Measurements from ENCODE around the gene VPS50.
"Not testable (repeated sequence)": the region's sequence is repeated elsewhere in the genome, so short reads cannot be mapped to it uniquely, and the experiment has no call there.

Gene VPS50

GRCh38 chr7:93331706-93332105 is 99.5 kb downstream of the VPS50 start:
- Histone ChIP-seq H3K27ac (ENCODE audit: low read length) (no peak overlapping the region), H3K27me3 (ENCODE audit: control insufficient read depth, insufficient read depth, low read length) (no peaks in the 10 kb centered on the region), H3K4me3 (ENCODE audit: low read length) (no peak overlapping the region), H3K36me3 (ENCODE audit: control insufficient read depth, insufficient read depth, low read length) (no peaks in the 10 kb centered on the region), H3K4me1 (ENCODE audit: control insufficient read depth, insufficient read depth, low read length) (no peaks in the 10 kb centered on the region), H3K9me3 (ENCODE audit: control insufficient read depth, insufficient read depth, low read length) (no peaks in the 10 kb centered on the region)
- no CpG with 5 or more reads among the region's 3 CpGs for WGBS (ENCODE audit: insufficient coverage, insufficient read length)
- DNase-seq (ENCODE audit: low read depth, low spot score): no peak

- H3K27ac ChIP-seq (ENCODE audit: low read length): no peak overlapping the region
Measured at GRCh38 chr7:93332172-93332571, 100.0 kb downstream of the VPS50 start.

DNA sequence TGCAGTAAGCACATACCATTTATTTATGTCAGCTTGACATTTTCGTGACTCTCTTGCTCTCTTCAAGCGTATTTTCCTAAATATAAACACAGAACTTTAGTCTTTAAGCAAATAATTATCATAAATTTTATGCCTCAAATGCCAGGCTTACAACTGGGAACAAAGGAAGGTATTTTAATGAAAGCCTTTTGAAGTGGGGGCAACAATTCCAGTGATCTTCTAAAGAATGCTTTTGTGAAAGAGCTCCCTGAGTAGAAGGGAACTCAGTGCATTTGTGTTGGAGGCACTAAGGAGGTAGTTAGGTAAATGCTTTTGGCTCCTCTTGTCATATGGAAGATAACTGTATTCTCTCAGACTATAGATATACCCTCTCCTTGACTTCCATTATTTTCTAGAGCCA is 104.9 kb downstream of the VPS50 start:
- Histone ChIP-seq H3K27ac (ENCODE audit: low read length) (no peak overlapping the region), H3K36me3 (ENCODE audit: control insufficient read depth, insufficient read depth, low read length) (no peaks in the 10 kb centered on the region), H3K9me3 (ENCODE audit: control insufficient read depth, insufficient read depth, low read length) (no peaks in the 10 kb centered on the region), H3K4me1 (ENCODE audit: control insufficient read depth, insufficient read depth, low read length) (no peaks in the 10 kb centered on the region), H3K4me3 (ENCODE audit: low read length) (no peak overlapping the region), H3K27me3 (ENCODE audit: control insufficient read depth, insufficient read depth, low read length) (no peaks in the 10 kb centered on the region)
- peak; percentile 9 for DNase-seq (ENCODE audit: low read depth, low spot score)
- no CpG with 5 or more reads among the region's 2 CpGs for WGBS (ENCODE audit: insufficient coverage, insufficient read length)

More at GRCh38 chr7:93332172-93332571, 100.0 kb downstream of the VPS50 start:
- H3K27me3 ChIP-seq (ENCODE audit: control insufficient read depth, insufficient read depth, low read length): no peaks in the 10 kb centered on the region
- H3K4me3 ChIP-seq (ENCODE audit: low read length): no peak overlapping the region
- DNase-seq (ENCODE audit: low read depth, low spot score): no peak
- H3K9me3 ChIP-seq (ENCODE audit: control insufficient read depth, insufficient read depth, low read length): no peaks in the 10 kb centered on the region
- WGBS (ENCODE audit: insufficient coverage, insufficient read length): no CpG with 5 or more reads among the region's 2 CpGs
- no peaks in the 10 kb centered on the region for H3K36me3 ChIP-seq (ENCODE audit: control insufficient read depth, insufficient read depth, low read length)
- H3K4me1 ChIP-seq (ENCODE audit: control insufficient read depth, insufficient read depth, low read length): no peaks in the 10 kb centered on the region

GRCh38 chr7:93342178-93342577 is 110.0 kb downstream of the VPS50 start:
- DNase-seq (ENCODE audit: low read depth, low spot score); H3K4me3 ChIP-seq (ENCODE audit: low read length): not testable (repeated sequence)
- no CpG with 5 or more reads among the region's 13 CpGs for WGBS (ENCODE audit: insufficient coverage, insufficient read length)

DNA sequence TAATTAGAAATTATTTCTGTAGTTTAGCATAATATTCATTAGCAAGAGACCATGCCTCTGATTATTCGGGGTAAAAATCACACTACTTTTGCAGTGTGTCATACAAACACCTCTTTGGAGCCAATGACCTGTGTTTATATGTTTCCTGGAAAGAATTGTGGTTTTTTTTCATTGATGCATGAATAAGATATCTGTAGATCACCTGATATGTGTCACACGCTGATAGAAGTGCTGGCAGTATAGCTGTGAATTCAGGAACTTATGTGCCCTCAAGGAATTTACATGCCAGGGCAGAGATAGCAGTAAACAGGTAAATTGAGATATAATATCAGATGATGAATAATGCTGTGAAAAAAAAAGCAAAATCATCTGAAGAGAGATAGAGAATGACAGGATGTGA is 118.2 kb downstream of the VPS50 start:
- no CpG with 5 or more reads among the region's 2 CpGs for WGBS (ENCODE audit: insufficient coverage, insufficient read length)
- Histone ChIP-seq H3K36me3 (ENCODE audit: control insufficient read depth, insufficient read depth, low read length) (no peaks in the 10 kb centered on the region), H3K4me1 (ENCODE audit: control insufficient read depth, insufficient read depth, low read length) (no peaks in the 10 kb centered on the region), H3K4me3 (ENCODE audit: low read length) (no peak overlapping the region), H3K27me3 (ENCODE audit: control insufficient read depth, insufficient read depth, low read length) (no peaks in the 10 kb centered on the region), H3K27ac (ENCODE audit: low read length) (no peak overlapping the region), H3K9me3 (ENCODE audit: control insufficient read depth, insufficient read depth, low read length) (no peaks in the 10 kb centered on the region)
- no peak for DNase-seq (ENCODE audit: low read depth, low spot score)

More at GRCh38 chr7:93342178-93342577, 110.0 kb downstream of the VPS50 start:
- H3K36me3 ChIP-seq (ENCODE audit: control insufficient read depth, insufficient read depth, low read length); H3K27ac ChIP-seq (ENCODE audit: low read length); H3K9me3 ChIP-seq (ENCODE audit: control insufficient read depth, insufficient read depth, low read length); H3K4me1 ChIP-seq (ENCODE audit: control insufficient read depth, insufficient read depth, low read length); H3K27me3 ChIP-seq (ENCODE audit: control insufficient read depth, insufficient read depth, low read length): not testable (repeated sequence)

DNA sequence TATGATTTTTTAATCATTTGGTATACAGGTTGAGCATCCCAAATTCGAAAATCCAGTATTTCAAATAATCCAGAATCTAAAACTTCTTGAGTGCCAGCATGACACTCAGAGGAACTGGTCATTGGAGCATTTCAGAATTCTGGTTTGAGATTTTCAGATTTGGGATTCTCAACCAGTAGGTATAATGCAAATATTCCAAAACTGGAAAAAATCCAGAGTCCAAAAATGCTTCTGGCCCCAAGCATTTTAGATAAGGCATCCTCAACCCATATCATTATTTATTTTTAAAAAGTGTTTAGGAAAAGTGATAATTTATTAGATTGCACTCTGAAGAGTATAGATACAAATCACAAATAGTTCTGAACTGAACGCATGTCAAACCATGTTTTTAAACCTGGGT is 120.7 kb downstream of the VPS50 start:
- WGBS (ENCODE audit: insufficient coverage, insufficient read length): no CpG with 5 or more reads among the region's 2 CpGs
- no peaks in the 10 kb centered on the region for H3K4me1 ChIP-seq (ENCODE audit: control insufficient read depth, insufficient read depth, low read length)
- H3K36me3 ChIP-seq (ENCODE audit: control insufficient read depth, insufficient read depth, low read length): no peaks in the 10 kb centered on the region
- no peak overlapping the region for H3K4me3 ChIP-seq (ENCODE audit: low read length)
- H3K9me3 ChIP-seq (ENCODE audit: control insufficient read depth, insufficient read depth, low read length): no peaks in the 10 kb centered on the region
- H3K27ac ChIP-seq (ENCODE audit: low read length): no peak overlapping the region
- no peak for DNase-seq (ENCODE audit: low read depth, low spot score)
- no peaks in the 10 kb centered on the region for H3K27me3 ChIP-seq (ENCODE audit: control insufficient read depth, insufficient read depth, low read length)

DNA sequence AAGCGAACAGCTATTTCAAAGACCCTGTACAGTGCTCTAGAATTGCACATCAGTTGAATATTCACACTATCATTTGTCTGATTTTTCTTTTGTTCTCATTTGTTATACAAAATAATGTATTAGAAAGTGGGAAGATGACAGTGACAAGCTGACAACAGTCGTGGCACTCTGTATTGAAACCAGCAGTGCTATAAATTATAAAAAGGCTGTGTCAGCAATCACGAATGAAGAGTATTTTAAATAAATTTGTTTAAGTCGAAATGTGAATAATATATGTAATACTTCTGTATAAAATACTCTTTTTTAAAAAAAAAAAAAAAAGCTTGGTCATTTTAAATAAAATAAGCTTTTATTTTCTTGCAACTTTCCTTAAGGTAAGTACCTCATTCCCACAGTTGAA is 122.6 kb downstream of the VPS50 start:
- H3K27ac ChIP-seq (ENCODE audit: low read length): no peak overlapping the region
- no peaks in the 10 kb centered on the region for H3K27me3 ChIP-seq (ENCODE audit: control insufficient read depth, insufficient read depth, low read length)
- H3K36me3 ChIP-seq (ENCODE audit: control insufficient read depth, insufficient read depth, low read length): no peaks in the 10 kb centered on the region
- no peak for DNase-seq (ENCODE audit: low read depth, low spot score)
- no peaks in the 10 kb centered on the region for H3K4me1 ChIP-seq (ENCODE audit: control insufficient read depth, insufficient read depth, low read length)
- no CpG with 5 or more reads among the region's 4 CpGs for WGBS (ENCODE audit: insufficient coverage, insufficient read length)
- no peaks in the 10 kb centered on the region for H3K9me3 ChIP-seq (ENCODE audit: control insufficient read depth, insufficient read depth, low read length)
- H3K4me3 ChIP-seq (ENCODE audit: low read length): no peak overlapping the region

DNA sequence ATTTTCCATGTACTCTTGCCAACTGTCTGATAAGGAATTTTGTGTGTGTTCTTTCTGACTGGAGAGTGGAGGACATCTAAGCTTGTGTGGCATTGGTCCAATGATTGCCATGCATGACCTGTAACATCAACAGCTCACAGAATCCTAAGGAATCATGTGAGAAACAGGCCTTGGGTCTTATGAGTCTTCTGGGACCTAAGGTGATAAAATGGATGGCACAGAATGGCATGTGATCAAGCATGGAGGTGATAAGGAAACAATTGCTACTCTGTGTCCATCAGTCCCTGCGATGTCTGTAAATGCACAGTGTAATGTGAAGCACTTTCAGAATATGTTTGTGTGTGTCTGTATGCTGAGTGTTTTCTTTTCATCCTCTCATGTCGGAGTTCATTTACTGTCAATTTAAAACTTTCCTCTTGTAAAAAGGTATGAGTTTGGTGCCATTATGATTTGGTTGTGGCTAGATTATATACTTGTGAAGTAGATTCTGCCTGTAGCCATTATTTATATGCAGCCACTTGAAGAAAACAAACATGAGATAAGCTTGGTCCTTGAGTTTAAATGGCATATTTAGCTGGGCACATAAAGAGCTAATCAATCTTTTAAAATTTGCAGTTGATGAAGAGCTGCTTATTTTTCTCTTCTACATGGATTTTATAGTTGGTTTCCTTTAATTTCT is 127.5 kb downstream of the VPS50 start:
- Histone ChIP-seq H3K4me3 (ENCODE audit: low read length) (no peak overlapping the region), H3K27ac (ENCODE audit: low read length) (no peak overlapping the region), H3K36me3 (ENCODE audit: control insufficient read depth, insufficient read depth, low read length) (no peaks in the 10 kb centered on the region), H3K9me3 (ENCODE audit: control insufficient read depth, insufficient read depth, low read length) (no peaks in the 10 kb centered on the region), H3K27me3 (ENCODE audit: control insufficient read depth, insufficient read depth, low read length) (no peaks in the 10 kb centered on the region), H3K4me1 (ENCODE audit: control insufficient read depth, insufficient read depth, low read length) (no peaks in the 10 kb centered on the region)
- WGBS (ENCODE audit: insufficient coverage, insufficient read length): no CpG with 5 or more reads among the region's 2 CpGs
- no peak for DNase-seq (ENCODE audit: low read depth, low spot score)

- no peaks in the 10 kb centered on the region for H3K4me1 ChIP-seq (ENCODE audit: control insufficient read depth, insufficient read depth, low read length)
- no peaks in the 10 kb centered on the region for H3K36me3 ChIP-seq (ENCODE audit: control insufficient read depth, insufficient read depth, low read length)
- no peak overlapping the region for H3K27ac ChIP-seq (ENCODE audit: low read length)
- H3K4me3 ChIP-seq (ENCODE audit: low read length): no peak overlapping the region
- no peak for DNase-seq (ENCODE audit: low read depth, low spot score)
- H3K9me3 ChIP-seq (ENCODE audit: control insufficient read depth, insufficient read depth, low read length): no peaks in the 10 kb centered on the region
- no CpG with 5 or more reads among the region's 1 CpG for WGBS (ENCODE audit: insufficient coverage, insufficient read length)
- no peaks in the 10 kb centered on the region for H3K27me3 ChIP-seq (ENCODE audit: control insufficient read depth, insufficient read depth, low read length)
Measured at GRCh38 chr7:93361853-93362252, 129.7 kb downstream of the VPS50 start.

- H3K4me1 ChIP-seq (ENCODE audit: control insufficient read depth, insufficient read depth, low read length): no peaks in the 10 kb centered on the region
- no peak for DNase-seq (ENCODE audit: low read depth, low spot score)
- no peak overlapping the region for H3K27ac ChIP-seq (ENCODE audit: low read length)
- H3K9me3 ChIP-seq (ENCODE audit: control insufficient read depth, insufficient read depth, low read length): no peaks in the 10 kb centered on the region
- H3K36me3 ChIP-seq (ENCODE audit: control insufficient read depth, insufficient read depth, low read length): no peaks in the 10 kb centered on the region
- H3K4me3 ChIP-seq (ENCODE audit: low read length): no peak overlapping the region
- H3K27me3 ChIP-seq (ENCODE audit: control insufficient read depth, insufficient read depth, low read length): no peaks in the 10 kb centered on the region
- no CpG with 5 or more reads among the region's 1 CpG for WGBS (ENCODE audit: insufficient coverage, insufficient read length)
Measured at GRCh38 chr7:93364806-93365205, 132.6 kb downstream of the VPS50 start.

GRCh38 chr7:93365341-93365740 is 133.2 kb downstream of the VPS50 start:
- no peaks in the 10 kb centered on the region for H3K36me3 ChIP-seq (ENCODE audit: control insufficient read depth, insufficient read depth, low read length)
- WGBS (ENCODE audit: insufficient coverage, insufficient read length): no CpG with 5 or more reads among the region's 1 CpG
- DNase-seq (ENCODE audit: low read depth, low spot score): no peak
- no peaks in the 10 kb centered on the region for H3K27me3 ChIP-seq (ENCODE audit: control insufficient read depth, insufficient read depth, low read length)
- H3K4me3 ChIP-seq (ENCODE audit: low read length): no peak overlapping the region
- H3K4me1 ChIP-seq (ENCODE audit: control insufficient read depth, insufficient read depth, low read length): no peaks in the 10 kb centered on the region
- no peak overlapping the region for H3K27ac ChIP-seq (ENCODE audit: low read length)
- H3K9me3 ChIP-seq (ENCODE audit: control insufficient read depth, insufficient read depth, low read length): no peaks in the 10 kb centered on the region

All from iPS DF 6.9 (cell line).